Measurements from ENCODE around the gene MS4A4A.
"Not testable (repeated sequence)": the region's sequence is repeated elsewhere in the genome, so short reads cannot be mapped to it uniquely, and the experiment has no call there.

Gene MS4A4A

DNA sequence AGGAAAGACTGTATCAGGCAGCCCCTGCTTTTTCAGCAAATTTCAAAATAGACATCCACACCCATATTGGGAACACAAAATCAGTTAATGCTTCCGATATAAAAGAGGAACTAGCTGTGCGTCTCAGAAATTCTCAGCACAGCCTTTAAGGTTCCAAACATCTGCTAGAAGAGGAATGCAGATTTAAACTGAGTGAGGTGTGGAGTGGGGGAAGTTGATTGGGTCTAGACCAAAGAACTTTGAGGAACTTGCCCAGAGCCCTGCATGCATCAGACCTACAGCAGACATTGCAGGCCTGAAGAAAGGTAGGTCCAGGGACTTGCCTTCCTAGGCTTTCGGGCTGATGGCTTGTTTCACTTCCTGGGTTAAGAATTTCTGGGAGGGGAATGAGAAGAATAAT lies at the start of gene MS4A4A:
TSS of gene MS4A4A (plus strand) at position 255 of the 400 bp plus-strand sequence. CDS start at position 265, 10 bp downstream.
- no peak for DNase-seq (ENCODE audit: low spot score)

DNA sequence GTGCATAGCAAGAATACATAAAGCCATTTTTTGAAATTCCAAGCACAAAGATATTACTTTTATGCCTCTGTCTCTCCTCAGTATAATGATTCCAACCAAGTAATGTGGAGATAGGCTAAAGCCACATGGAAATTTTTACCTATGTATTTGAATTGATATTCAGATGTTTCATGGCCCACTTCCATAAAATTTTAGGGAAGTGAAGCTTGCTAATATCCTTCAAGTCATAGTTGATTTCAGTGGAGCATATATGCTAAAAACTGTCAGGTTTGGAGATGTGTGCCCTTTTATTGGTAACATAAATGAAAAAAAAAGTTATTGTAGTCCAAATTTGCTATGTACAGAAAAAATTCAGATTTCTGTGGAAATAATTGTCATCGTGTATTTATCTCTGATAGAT lies 49.8 kb upstream of the MS4A4A start:
- DNase-seq (ENCODE audit: low spot score), result no peak

DNA sequence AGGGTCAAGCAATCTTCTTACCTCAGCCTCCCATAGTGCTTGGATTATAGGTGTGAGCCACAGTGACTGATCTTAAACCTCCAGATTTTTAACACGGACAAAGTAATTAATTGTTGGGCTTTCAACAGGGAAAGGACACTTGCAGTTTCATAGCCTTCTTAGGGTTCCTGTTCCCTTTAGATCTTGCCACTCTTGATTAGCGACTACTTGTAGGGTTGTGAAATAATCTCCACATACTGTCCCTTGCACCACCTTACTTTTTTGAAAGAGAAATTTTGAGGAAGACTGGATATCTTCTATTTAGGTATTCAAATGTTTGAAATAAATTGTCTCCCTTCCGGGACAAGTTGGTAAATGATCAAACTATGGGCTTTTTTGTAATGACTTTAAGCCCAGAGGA lies 45.1 kb upstream of the MS4A4A start:
- DNase-seq (ENCODE audit: low spot score), result no peak

DNA sequence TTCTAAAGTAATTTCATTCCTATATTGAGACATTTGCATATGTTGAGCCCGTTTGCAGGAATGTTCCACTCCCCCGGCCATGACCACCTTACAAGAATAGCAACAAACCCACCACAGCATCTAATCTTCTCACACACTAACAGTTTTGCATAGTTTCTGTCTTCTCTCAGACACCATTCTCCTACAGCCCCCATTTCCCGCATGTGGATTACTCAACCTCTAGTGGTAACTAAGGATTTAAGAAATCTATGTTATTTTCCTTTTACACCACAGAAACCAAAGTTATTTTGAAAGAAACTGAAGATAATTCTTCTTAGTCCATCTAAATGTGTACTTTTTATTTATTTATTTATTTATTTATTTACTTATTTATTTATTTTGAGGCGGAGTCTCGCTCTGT lies 39.8 kb upstream of the MS4A4A start:
- DNase-seq (ENCODE audit: low spot score), result no peak

DNA sequence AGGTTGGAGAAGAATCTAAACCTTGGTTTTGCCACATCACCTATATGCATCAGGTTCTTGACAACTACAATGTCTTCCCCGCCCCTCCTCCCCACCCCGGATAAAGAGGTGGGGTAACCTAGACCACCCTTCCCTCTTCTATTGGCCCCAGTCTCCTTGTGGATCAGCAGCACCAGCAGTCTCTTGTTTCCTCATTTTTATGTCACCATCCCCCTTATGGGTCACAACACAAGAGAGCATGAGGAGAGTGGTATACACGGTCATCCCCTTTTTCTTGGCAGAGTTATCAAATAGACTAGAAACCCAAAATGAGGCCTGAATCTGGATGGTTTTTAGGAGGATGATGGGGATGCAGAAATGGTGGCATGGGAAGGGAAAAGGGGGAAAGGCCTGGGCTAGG lies 38.7 kb upstream of the MS4A4A start:
- no peak for DNase-seq (ENCODE audit: low spot score)

DNA sequence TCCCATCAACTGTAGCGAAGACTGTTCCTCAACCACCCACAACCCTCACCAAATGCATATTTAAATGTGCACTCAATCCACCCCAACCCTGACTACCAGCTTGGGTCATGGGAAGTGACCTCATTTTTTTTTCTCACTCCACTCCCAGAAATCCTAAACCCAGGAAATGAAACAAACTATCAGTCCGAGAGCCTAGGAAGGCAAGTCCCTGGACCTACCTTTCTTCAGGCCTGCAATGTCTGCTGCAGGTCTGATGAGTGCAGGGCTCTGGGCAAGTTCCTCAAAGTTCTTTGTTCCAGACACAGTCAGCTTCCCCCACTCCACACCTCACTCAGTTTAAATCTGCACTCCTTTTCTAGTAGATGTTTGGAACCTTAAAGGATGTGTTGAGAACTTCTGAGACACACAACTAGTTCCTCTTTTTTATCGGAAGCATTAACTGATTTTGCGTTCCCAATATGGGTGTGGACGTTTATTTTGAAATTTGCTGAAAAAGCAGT lies 37.7 kb upstream of the MS4A4A start, which contains the start of gene MS4A4E:
TSS of gene MS4A4E (minus strand) at position 398 of the 500 bp plus-strand sequence. CDS start 13,082 bp downstream, outside the sequence.
- DNase-seq (ENCODE audit: low spot score), result no peak

DNA sequence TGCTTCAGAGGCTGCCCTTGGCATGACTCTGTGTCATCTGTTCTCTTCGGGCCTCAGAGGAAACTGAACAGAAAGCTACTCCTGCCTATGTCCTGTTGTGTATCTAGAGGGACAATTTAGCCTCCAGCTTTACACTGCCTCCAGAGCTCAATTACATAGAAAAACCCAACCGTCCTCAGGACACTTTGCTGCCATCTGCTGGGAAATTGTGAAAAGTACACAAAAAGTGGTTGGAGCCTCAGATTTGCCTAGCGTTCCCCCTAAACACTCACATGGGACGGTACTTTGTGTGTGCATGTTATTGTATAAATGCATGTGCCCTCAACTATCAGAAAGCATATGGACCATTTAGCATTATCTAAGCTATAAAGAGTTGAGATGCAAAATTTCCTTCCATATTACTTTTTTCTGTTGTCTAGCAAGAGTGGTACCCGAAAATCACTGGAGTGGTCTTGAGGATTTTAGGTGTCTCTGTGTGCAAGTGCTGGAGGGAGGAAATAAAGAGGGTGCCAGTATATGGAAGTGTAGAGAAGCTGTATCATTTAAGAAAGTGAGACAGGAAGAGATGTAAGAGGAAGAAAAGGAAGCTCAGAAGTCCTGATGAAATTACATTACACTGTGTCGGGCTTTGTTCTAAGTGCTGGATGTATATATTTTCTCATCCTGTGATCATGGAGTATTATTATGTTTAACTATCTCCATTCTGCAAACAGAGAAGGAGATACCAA lies 28.8 kb upstream of the MS4A4A start:
- peak; percentile 11 for DNase-seq (ENCODE audit: low spot score)

DNA sequence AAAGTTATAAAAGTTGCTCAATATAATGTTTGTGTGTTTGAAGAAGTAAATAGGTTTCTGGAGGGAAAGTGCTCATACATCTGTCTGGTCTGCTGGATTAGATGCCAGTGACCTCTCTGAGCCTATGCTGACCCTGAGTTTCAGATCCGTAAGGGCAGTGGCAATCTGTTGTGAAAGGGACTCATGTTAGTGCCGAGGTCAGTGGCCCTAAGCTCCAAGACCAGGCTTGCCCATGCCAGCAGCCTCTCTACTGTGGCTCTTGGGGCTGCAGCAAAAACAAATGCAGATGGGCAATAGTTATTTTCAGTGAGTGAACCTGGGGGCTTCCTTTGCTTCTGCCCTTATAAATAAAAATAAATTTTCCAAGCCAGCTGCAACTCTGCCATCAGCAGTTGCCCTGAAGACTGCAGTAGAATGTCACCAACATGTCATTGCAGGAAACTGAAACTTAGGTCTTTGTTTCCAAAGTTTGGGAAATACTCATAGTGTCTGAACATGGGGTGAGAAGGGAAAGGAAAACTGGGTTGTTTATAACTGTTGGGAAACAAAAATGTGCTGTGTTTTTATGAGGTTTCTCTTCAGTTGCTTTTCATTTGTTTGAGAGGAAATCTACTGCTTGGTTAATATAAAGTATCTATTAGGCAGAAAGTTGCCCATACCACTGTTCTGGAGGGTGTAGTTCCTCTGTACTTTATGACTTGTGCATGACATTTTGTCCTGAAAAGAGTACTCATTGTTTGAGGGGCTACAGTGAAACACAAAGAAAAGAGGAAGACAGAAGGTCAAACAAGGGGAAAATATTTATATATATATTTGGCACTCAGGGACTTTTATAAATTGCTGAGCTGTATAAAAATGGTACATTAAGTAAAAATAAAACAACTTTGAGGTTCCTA lies 28.0 kb upstream of the MS4A4A start:
- no peak for DNase-seq (ENCODE audit: low spot score)

DNA sequence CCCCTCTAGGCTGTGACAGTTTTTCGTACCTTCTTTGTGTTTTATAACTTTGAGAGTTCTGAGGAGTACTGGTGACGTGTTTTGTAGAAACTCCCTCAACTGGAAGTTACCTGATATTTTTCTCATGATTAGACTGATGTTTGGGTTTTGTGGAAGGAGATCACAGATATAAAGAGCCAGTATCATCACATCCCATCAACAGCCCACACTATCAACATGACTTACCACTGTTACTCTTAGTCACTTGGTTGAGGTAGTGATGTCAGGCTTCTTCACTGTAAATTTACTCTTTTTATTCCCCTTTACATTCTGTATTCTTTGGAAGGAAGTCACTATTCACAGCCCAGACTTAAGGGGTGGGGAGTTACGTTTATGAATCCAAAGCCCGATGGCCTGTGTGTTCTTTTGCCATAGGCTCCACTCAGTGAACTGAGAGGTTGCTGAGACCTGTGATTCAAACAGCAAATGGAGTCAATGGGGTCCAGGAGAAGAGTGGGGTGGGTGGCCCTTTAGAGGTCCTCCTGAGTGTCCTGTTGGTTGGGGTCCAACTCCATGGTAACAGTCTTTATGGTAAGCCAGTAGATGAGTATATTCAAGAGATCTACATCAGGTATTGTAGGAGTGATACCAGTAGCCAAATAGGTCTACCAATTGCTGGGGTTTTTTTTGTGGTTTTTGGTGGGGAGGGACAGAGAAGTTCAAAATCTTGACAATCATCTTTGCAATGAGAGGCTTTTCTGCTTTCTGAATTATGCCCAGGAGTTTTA lies 22.3 kb upstream of the MS4A4A start:
- DNase-seq (ENCODE audit: low spot score), result no peak

DNA sequence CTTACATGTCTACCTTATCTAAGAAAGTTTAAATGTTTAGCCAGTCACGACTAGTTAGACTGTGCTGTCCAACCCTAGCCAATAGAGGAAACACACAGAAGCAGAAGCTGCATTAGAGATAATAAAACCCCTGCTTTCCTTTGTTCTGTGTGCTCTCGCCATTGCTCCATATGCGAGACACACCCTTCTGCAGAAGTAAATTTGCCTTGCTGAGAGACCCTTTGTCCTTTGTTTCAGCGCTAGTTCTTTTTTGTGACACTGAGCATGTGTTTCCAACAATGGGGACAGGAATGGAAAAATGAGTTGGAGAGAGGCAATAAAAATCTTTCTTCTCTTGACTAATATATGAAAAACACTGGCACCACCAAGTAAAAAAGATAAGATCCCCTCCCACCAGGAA lies 19.5 kb upstream of the MS4A4A start:
- no peak for DNase-seq (ENCODE audit: low spot score)

DNA sequence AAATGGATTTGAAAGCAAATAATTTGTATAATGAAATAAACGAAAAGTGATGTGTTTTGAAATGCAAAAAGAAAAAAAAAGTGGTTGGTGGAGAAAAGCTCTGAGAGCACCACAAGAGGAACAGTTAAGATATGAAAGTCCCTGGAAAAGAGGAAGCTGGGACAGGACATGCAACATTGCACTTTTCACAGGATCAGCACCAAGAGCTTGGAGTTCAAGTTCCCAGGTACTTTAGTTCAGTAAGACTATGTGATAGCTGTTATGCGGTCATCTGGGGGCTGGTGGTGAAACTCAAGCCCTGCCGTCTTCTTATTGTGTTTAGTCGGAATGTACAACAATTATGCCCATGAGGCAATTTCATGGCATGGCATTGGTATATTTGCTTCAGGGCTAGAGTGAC lies 17.1 kb upstream of the MS4A4A start:
- DNase-seq (ENCODE audit: low spot score), result no peak

DNA sequence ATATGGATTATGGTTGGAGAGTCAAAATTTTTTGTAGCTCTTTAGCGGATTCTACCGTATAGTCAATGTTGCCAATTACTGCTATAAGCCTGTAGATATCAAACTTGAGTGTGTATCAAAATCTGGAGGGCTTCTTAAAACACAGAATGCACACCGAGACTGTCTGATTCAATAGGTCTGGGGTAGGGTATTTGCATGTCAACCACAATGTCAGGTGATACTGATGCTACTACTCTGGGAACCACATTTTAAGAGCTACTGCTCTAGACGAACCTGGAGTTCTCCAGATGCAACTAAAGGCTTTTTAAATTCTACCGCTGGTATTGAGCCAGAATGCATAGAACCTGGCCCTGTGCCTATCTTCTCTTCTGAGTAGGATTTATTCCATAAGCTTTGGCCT lies 15.8 kb upstream of the MS4A4A start:
- no peak for DNase-seq (ENCODE audit: low spot score)

DNA sequence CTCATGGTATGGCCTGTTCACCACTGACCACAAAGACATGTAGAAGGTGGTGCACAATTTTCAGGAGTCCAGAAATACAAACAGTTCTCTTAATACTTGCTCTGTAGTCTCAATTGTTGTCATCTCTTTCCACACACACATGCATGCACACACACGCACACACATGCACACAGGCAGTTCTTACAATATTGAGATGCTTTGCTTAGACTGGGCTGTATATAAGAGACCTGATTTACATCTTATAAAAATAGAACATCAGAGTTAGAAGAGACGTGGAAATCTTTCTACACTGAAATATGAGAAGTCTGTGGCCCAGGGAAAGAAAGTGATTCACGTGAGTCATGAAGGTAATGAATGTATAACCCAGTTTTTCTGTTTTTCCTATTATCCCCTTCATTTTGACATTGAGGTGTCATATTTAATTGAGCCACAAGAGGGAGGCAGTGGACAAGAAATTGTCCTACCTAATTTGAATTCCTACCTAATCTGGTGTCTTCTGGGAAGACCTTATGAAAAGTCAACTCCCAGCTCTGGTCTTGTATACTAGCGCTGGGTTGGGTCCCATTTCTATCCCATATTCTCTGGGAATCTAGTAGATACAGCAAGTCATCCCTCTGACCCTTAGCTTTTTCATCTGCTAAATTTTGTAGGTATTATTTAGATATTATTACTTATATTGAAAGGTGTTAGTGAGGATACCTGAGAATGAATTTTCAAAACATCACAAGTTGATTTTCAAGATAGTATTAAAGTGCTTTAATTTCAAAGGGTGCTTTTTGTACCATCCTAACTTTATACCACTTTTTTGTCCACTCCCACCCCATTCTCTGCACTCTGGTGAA lies 14.9 kb upstream of the MS4A4A start:
- DNase-seq (ENCODE audit: low spot score), result peak; percentile 43

DNA sequence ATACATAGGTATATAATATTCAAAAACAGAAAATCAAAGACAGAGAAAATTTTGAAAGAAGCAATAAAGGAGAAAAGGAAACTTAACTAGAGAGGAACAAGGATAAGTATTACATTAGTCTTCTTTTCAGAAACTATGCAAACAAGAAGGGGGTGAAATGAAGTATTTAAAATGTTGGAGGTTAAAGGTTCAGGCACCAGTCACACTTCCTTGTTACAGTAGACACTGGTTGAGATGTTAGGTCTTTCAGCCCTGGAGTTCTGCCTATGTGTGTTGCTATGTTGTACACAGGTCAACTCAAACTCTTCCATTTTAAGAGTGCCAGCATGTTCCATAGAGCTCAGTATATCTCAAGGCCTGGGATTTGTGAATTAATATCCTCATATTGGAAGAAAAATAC lies 6.0 kb upstream of the MS4A4A start:
- DNase-seq (ENCODE audit: low spot score), result no peak

DNA sequence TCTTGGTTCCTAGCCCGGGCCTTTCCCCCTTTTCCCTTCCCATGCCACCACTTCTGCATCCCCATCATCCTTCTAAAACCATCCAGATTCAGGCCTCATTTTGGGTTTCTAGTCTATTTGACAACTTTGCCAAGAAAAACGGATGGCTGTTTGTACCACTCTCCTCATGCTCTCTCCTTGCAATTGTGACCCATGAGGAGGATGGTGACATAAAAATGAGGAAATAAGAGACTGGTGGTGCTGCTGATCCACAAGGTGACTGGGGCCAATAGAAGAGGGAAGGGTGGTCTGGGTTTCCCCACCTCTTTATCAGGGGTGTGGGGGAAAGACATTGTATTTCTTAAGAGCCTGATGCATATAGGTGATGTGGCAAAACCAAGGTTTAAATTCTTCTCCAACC lies 1.0 kb downstream of the MS4A4A start:
- peak; percentile 8 for DNase-seq (ENCODE audit: low spot score)

DNA sequence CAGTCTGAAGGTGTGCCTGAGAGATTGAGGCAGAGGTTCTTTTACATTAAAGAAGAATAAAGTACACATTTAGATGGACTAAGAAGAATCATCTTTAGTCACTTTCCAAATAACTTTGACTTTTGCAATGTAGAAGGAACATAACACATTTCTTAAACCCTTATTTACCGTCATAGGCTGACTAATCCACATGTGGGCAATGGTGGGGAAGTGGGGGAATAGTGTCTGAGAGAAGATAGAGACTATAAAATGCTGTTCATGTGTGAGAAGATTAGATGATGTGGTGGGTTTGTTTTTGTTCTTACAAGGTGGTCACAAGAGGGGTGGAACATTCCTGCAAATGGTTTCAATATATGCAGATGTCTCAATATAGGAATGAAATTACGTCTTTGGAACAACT lies 1.8 kb downstream of the MS4A4A start:
- DNase-seq (ENCODE audit: low spot score), result no peak

DNA sequence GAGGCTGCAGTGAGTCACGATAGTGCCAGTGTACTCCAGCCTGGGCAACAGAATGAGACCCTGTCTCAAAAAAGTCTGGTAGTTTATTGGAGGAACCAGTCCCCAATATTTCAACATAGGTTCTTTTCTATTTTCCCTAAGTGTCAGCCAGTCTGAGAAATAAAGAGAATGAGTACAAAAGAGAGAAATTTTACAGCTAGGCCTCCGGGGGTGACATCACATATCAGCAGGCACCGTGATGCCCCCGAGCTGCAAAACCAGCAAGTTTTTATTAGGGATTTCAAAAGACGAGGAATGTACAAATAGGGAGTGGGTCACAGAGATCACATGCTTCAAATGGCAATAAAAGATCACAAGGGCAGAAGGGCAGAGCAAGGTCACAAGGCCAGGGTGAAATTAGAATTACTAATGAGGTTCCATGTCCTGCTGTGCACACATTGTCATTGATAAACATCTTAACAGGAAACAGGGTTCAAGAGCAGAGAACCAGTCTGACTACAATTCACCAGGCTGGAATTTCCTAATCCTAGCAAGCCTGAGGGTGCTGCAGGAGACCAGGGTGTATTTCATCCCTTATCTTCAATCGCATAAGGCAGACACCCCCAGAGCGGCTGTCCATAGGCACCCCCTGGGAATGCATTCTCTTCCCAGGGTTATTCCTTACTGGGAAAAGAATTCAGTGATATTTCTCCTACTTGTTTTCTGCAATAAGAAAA lies 5.1 kb downstream of the MS4A4A start:
- not testable (repeated sequence) for DNase-seq (ENCODE audit: low spot score)

DNA sequence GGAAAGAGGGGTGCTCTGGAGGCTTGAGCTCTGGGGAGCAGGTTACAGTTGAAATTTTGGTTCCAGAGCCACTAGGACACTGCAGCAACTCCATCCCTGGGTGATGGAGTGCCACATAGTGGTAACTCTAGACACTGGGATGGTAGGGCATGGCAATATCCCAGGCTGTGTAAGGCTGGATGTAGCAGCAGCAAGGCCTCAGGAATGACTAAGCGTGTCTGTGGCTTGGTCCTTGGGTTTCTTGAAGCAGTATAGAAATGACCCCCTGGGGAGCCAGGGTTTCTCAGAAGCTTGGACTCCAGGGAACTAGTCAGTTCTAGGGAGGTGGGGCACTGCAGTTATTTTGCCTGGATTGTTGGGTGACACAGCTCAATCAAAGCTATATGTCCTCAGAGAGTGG lies 8.1 kb downstream of the MS4A4A start:
- no peak for DNase-seq (ENCODE audit: low spot score)

DNA sequence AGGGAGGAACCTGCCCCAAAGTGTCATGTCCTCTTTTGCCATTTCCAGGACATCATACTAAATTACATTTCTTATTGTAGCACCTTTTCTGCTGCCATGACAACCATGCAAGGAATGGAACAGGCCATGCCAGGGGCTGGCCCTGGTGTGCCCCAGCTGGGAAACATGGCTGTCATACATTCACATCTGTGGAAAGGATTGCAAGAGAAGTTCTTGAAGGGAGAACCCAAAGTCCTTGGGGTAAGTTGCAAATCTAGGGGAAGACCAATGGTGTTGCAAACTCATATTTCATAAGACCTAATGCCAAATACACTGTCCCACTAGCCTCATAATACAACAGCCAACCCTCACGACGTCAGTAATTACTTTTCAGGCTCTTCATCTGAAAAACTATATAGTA lies 11.7 kb downstream of the MS4A4A start:
- DNase-seq (ENCODE audit: low spot score), result no peak

DNA sequence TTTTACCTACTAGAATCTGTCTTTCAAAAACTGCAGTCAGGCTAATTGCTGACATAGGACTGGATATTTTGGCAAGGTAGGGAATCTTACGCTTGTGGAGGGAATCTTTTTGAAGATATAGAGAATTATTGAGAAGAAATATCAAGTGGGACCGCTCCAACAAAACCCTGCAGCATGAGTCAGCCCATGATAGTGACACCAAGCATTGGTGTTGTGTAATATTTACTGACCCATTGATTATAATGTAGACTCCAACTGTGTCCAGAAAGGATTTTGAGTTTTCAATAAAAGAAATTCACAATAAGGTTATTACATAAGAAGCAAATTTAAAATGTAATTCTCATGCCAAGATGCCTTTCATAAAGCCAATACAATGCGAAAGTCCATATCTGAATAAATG lies 20.7 kb downstream of the MS4A4A start:
- no peak for DNase-seq (ENCODE audit: low spot score)

DNA sequence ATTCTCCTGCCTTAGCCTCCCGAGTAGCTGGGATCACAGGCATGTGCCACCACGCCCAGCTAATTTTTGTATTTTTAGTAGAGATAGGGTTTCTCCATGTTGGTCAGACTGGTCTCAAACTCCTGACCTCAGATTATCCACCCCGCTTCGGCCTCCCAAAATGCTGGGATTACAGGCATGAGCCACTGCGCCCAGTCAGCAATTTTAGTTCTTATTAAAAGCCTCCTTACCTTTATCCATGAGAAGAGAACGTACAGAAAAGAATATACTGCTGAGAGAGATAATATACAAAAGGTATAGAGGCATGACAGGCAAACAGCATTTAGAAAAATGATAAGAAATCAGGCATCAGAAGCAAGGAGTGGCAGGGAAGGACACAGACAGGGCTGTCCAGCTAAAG lies 21.4 kb downstream of the MS4A4A start:
- not testable (repeated sequence) for DNase-seq (ENCODE audit: low spot score)
